AG09309 (cell line): ENCODE results near the gene WDR89.
"Not testable (repeated sequence)": the region's sequence is repeated elsewhere in the genome, so short reads cannot be mapped to it uniquely, and the experiment has no call there.

Experiments used
- DNase-seq: peaks from one replicate; pipeline ENCODE4 v3.0.0-alpha.2; 2010; ENCODE audit warnings: low read depth
- H3K4me3 ChIP-seq: 2 replicates; pipeline ENCODE4 v1.5.1; 2011; ENCODE audit warnings: mild to moderate bottlenecking, low read depth, low read length, moderate library complexity; ENCODE audit not compliant: control insufficient read depth
- CTCF ChIP-seq: IDR thresholded peaks from 2 replicates; pipeline ENCODE4 v1.5.1; 2011; ENCODE audit warnings: mild to moderate bottlenecking, low read depth, low read length, inconsistent platforms; ENCODE audit not compliant: insufficient read depth, control insufficient read depth; ENCODE audit errors: missing control alignments

The WDR89 gene

GRCh38 chr14:63603749-63604277 is 37.9 kb downstream of the WDR89 start:
- H3K4me3 ChIP-seq: no peak overlapping the region
- TF ChIP-seq CTCF: no peak
- DNase-seq: no peak

- TF ChIP-seq CTCF: no peak
- no peak overlapping the region for H3K4me3 ChIP-seq
- no peak for DNase-seq
Observed at GRCh38 chr14:63598807-63599206, 42.9 kb downstream of the WDR89 start.

- DNase-seq: no peak
- TF ChIP-seq CTCF: no peak
- no peak overlapping the region for H3K4me3 ChIP-seq
Observed at GRCh38 chr14:63596998-63597658, 44.5 kb downstream of the WDR89 start.

GRCh38 chr14:63594455-63595372 is 47.0 kb downstream of the WDR89 start:
- H3K4me3 ChIP-seq: no peak overlapping the region
- TF ChIP-seq CTCF: no peak
- no peak for DNase-seq

- not testable (repeated sequence) for DNase-seq, H3K4me3 ChIP-seq
Observed at GRCh38 chr14:63583046-63583445, 58.6 kb downstream of the WDR89 start.

GRCh38 chr14:63581491-63581890 is 60.2 kb downstream of the WDR89 start:
- no peak overlapping the region for H3K4me3 ChIP-seq
- DNase-seq: no peak
- TF ChIP-seq CTCF: no peak

GRCh38 chr14:63578300-63578699 is 63.4 kb downstream of the WDR89 start:
- DNase-seq: no peak
- no peak overlapping the region for H3K4me3 ChIP-seq
- TF ChIP-seq CTCF: no peak
